PC-3 (cell line): ENCODE results near the gene RABEPK.

Source experiments
- EZH2 ChIP-seq: fragments of 300-600 bp; sonication (generic); IDR thresholded peaks from one replicate; pipeline ENCODE4 v1.6.1; 2017; ENCODE audit warnings: antibody characterized with exemption, mild to moderate bottlenecking, low read length; ENCODE audit not compliant: unreplicated experiment
- EZH2phosphoT487 ChIP-seq: fragments of 300-600 bp; sonication (generic); IDR thresholded peaks from 2 replicates; pipeline ENCODE4 v1.6.1; 2018; ENCODE audit warnings: mild to moderate bottlenecking, antibody characterized with exemption, low read length, borderline replicate concordance
- TF ChIP-seq, protein P1 (sequence below): fragments of 300-600 bp; sonication (generic); conservative IDR thresholded peaks from 2 replicates; pipeline ENCODE4 v1.5.1; 2017; ENCODE audit warnings: antibody characterized with exemption, low read depth, mild to moderate bottlenecking, low read length

DNA sequence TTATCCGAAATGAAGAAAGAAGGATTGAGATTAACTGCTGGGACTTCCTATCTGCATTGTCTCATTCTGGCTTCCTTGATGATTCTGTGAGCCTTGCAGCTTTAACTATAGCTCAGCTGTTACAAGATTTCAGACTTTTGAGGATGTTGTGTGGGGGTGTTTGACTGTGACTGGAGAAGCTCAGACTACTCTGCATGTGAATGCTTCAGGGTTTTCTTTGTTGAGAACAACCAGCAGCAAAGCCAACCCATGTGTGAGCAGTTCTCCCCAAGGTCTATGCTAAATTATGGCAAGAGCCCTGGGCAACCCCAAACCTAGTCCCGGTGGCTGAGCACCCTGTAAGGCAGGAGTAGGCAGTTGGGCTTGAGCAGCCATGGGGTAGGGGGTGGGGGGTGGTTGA lies 48.6 kb upstream of the RABEPK start:
- TF ChIP-seq, protein P1, sequence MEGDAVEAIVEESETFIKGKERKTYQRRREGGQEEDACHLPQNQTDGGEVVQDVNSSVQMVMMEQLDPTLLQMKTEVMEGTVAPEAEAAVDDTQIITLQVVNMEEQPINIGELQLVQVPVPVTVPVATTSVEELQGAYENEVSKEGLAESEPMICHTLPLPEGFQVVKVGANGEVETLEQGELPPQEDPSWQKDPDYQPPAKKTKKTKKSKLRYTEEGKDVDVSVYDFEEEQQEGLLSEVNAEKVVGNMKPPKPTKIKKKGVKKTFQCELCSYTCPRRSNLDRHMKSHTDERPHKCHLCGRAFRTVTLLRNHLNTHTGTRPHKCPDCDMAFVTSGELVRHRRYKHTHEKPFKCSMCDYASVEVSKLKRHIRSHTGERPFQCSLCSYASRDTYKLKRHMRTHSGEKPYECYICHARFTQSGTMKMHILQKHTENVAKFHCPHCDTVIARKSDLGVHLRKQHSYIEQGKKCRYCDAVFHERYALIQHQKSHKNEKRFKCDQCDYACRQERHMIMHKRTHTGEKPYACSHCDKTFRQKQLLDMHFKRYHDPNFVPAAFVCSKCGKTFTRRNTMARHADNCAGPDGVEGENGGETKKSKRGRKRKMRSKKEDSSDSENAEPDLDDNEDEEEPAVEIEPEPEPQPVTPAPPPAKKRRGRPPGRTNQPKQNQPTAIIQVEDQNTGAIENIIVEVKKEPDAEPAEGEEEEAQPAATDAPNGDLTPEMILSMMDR, result no peak
- TF ChIP-seq EZH2 (no peak), EZH2phosphoT487 (no peak)
